K562 (cell line): ENCODE results near the gene BEST2. TPM values are rescaled to one million over a fixed set of nuclear protein-coding genes. Genes with fewer than 3 reads are reported as not detected.

Experiments
- ADNP ChIP-seq: fragments of 200-800 bp; sonication (Bioruptor generic); IDR thresholded peaks from 2 replicates; pipeline ENCODE4 v1.6.1; 2016; ENCODE audit warnings: missing genetic modification characterization, missing compliant biosample characterization
- ARID1B ChIP-seq: fragments of 450-650 bp; IDR thresholded peaks from 2 replicates; pipeline ENCODE4 v1.6.1; 2016; ENCODE audit warnings: antibody characterized with exemption, mild to moderate bottlenecking, inconsistent platforms
- DPF2 ChIP-seq: fragments of 450-650 bp; IDR thresholded peaks from 2 replicates; pipeline ENCODE4 v1.6.1; 2016
- FOXM1 ChIP-seq, 2 experiments: fragments of 450-650 bp in 1 of 2; sonication (generic) in 1 of 2; formaldehyde crosslinking in 1 of 2; IDR thresholded peaks; 2 replicates each; pipeline versions ENCODE4 v1.6.1 to v1.9.0; 2017 to 2022; ENCODE audit warnings: low read depth in 2 of 2, mild to moderate bottlenecking in 2 of 2, missing genetic modification reagents in 1 of 2, moderate library complexity in 1 of 2
- HDAC3 ChIP-seq: fragments of 450-650 bp; IDR thresholded peaks from 2 replicates; pipeline ENCODE4 v1.6.1; 2018; ENCODE audit warnings: borderline replicate concordance, mild to moderate bottlenecking, moderate library complexity; ENCODE audit not compliant: partially characterized antibody
- HMG20A ChIP-seq: fragments of 450-650 bp; formaldehyde crosslinking; conservative IDR thresholded peaks from 2 replicates; pipeline ENCODE4 v1.4.0; 2020; ENCODE audit warnings: mild to moderate bottlenecking, mixed read lengths
- IFI16 ChIP-seq: fragments of 250-450 bp; sonication (Bioruptor Pico); IDR thresholded peaks from 2 replicates; pipeline ENCODE4 v2.1.2; 2022; ENCODE audit warnings: mild to moderate bottlenecking, inconsistent platforms
- KDM1A ChIP-seq, 2 experiments: fragments of 450-650 bp; IDR thresholded peaks; 2 replicates each; pipeline ENCODE4 v1.6.1; 2016; ENCODE audit warnings: mild to moderate bottlenecking in 2 of 2
- NFXL1 ChIP-seq: fragments of 450-650 bp; formaldehyde crosslinking; IDR thresholded peaks from 2 replicates; pipeline ENCODE4 v1.4.0; 2021; ENCODE audit warnings: mild to moderate bottlenecking
- NR2C2 ChIP-seq, 2 experiments: fragments of 200-800 bp in 1 of 2; sonication (Bioruptor generic) in 1 of 2; sonication (generic) in 1 of 2; formaldehyde crosslinking in 1 of 2; IDR thresholded peaks; 2 replicates each; pipeline versions ENCODE4 v1.6.1 to v1.8.0; 2016 to 2022; ENCODE audit warnings: mild to moderate bottlenecking in 1 of 2, missing compliant biosample characterization in 1 of 2, missing genetic modification characterization in 1 of 2, missing genetic modification reagents in 1 of 2
- POLR2G ChIP-seq: fragments of 200-400 bp; formaldehyde crosslinking; IDR thresholded peaks from 2 replicates; pipeline ENCODE4 v1.6.1; 2017; ENCODE audit warnings: low read depth, mild to moderate bottlenecking, antibody characterized with exemption, low read length, moderate library complexity
- POLR3G ChIP-seq: IDR thresholded peaks from 2 replicates; pipeline ENCODE4 v1.6.1; 2011; ENCODE audit not compliant: insufficient read length, insufficient replicate concordance; ENCODE audit errors: extremely low read depth
- RBFOX2 ChIP-seq: fragments of 200-400 bp; formaldehyde crosslinking; IDR thresholded peaks from 2 replicates; pipeline ENCODE4 v1.6.1; 2017; ENCODE audit warnings: low read depth, mild to moderate bottlenecking, low read length, moderate library complexity
- SMAD3 ChIP-seq: fragments of 450-650 bp; formaldehyde crosslinking; conservative IDR thresholded peaks from 2 replicates; pipeline ENCODE4 v1.4.0; 2020; ENCODE audit warnings: mild to moderate bottlenecking
- SMARCC2 ChIP-seq: fragments of 450-650 bp; IDR thresholded peaks from 2 replicates; pipeline ENCODE4 v1.6.1; 2017; ENCODE audit warnings: antibody characterized with exemption, moderate library complexity, mild to moderate bottlenecking, low read depth
- SRSF1 ChIP-seq: fragments of 200-400 bp; formaldehyde crosslinking; IDR thresholded peaks from 2 replicates; pipeline ENCODE4 v1.6.1; 2017; ENCODE audit warnings: mild to moderate bottlenecking, low read depth, low read length, moderate library complexity
- XRCC3 ChIP-seq: fragments of 450-650 bp; IDR thresholded peaks from 2 replicates; pipeline ENCODE4 v1.6.1; 2017; ENCODE audit warnings: mild to moderate bottlenecking, moderate library complexity
- ZC3H11A ChIP-seq: IDR thresholded peaks from 2 replicates; pipeline ENCODE4 v1.6.1; 2012; ENCODE audit warnings: low read depth, low read length, improper control_type of control experiment
- ZFPM2 ChIP-seq: fragments of 250-450 bp; sonication (Bioruptor Pico); IDR thresholded peaks from 2 replicates; pipeline ENCODE4 v1.5.1; 2022; ENCODE audit warnings: mild to moderate bottlenecking
- ZNF668 ChIP-seq: fragments of 250-450 bp; sonication (Bioruptor Pico); IDR thresholded peaks from 2 replicates; pipeline ENCODE4 v1.8.0; 2022; ENCODE audit warnings: mild to moderate bottlenecking, inconsistent platforms
- ZNF764 ChIP-seq: fragments of 250-450 bp; sonication (Bioruptor Pico); IDR thresholded peaks from 2 replicates; pipeline ENCODE4 v1.4.0; 2020; ENCODE audit warnings: low read depth, mild to moderate bottlenecking, moderate library complexity
- polyA plus RNA-seq, 8 experiments: library from polyadenylated mRNA; depleted of rRNA in 4 of 8; stranded (reverse) in 5 of 8; unstranded in 3 of 8; fragments of >200 nt; fragmentation: Nextera tagmentation in 2 of 8; fragmentation: Illumina TruSeq in 1 of 8; extraction: Ambion mirVana in 2 of 8; extraction: Trizol in 1 of 8; gene quantifications; 2 replicates each; pipeline versions ENCODE4 v1.2.1 to v1.2.3, GENCODE V29; 2011 to 2014; ENCODE audit warnings: inconsistent platforms in 1 of 8, missing spikeins in 1 of 8
- total RNA-seq, 7 experiments: library from RNA; depleted of rRNA in 6 of 7; stranded (reverse); fragments of >200 nt in 6 of 7; fragmentation: Illumina TruSeq in 2 of 7; extraction: Trizol in 2 of 7; gene quantifications; 2 replicates each; pipeline versions ENCODE4 v1.2.1 to v1.2.3, GENCODE V29; 2011 to 2021; ENCODE audit warnings: low replicate concordance in 1 of 7
- TF ChIP-seq, protein P1 (sequence below), 3 experiments: IDR thresholded peaks in 2 of 3; conservative IDR thresholded peaks in 1 of 3; 2 replicates each; pipeline ENCODE4 v1.5.1; 2011 to 2012; ENCODE audit warnings: low read length in 3 of 3, mild to moderate bottlenecking in 3 of 3, control low read depth in 2 of 3, improper control_type of control experiment in 1 of 3, inconsistent platforms in 1 of 3, low read depth in 1 of 3, mixed read lengths in 1 of 3, moderate library complexity in 1 of 3; ENCODE audit not compliant: insufficient read depth in 2 of 3
- TF ChIP-seq, protein P2 (sequence below): IDR thresholded peaks from 2 replicates; pipeline ENCODE4 v1.6.1; 2011; ENCODE audit not compliant: insufficient read length; ENCODE audit errors: extremely low read depth
- TF ChIP-seq, protein P3 (sequence below): sonication (generic); formaldehyde crosslinking; IDR thresholded peaks from 2 replicates; pipeline ENCODE4 v1.8.1; 2023; ENCODE audit warnings: mild to moderate bottlenecking, missing genetic modification reagents

BEST2 gene
- total and polyA plus RNA-seq, 9 of the 15 experiments (the other 6 are each of a cell fraction or from before 2014, with no cell fraction given): not detected

DNA sequence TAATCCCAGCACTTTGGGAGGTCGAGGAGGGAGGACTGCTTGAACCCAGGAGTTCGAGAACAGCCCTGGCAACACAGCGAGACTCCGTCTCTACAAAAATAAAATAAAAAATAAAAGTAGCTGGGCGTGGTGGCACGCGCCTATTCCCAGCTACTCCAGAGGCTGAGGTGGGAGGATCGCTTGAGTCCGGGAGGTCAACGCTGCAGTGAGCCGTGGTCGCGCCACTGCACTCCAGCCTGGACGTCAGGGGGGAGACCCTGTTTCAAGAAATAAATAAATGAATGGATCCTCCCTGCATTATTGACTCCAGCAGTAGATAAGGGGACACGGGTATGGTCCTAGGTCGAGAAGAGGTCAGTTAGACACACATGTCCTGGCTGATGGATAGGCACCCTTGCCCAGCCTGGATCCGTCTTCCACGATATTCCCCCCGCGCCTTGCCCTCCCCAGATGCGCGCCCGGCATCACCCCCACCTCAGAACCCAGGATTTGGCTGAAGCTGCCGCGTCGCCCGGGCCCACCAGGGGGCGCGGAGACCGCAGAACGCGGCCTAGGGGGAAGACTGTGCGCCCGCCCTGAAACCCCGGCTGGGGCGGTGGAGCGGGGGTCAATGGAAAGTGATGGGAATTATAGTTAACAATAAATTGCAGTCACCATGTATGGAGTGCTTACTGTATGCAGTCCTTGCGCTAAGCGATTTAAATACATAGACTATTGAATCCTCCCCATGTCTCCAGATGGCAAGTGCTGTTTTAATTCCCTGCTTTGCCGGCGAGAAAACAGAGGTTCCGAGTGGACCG lies 25.8 kb downstream of the BEST2 start (continued):
- TF ChIP-seq, protein P1, sequence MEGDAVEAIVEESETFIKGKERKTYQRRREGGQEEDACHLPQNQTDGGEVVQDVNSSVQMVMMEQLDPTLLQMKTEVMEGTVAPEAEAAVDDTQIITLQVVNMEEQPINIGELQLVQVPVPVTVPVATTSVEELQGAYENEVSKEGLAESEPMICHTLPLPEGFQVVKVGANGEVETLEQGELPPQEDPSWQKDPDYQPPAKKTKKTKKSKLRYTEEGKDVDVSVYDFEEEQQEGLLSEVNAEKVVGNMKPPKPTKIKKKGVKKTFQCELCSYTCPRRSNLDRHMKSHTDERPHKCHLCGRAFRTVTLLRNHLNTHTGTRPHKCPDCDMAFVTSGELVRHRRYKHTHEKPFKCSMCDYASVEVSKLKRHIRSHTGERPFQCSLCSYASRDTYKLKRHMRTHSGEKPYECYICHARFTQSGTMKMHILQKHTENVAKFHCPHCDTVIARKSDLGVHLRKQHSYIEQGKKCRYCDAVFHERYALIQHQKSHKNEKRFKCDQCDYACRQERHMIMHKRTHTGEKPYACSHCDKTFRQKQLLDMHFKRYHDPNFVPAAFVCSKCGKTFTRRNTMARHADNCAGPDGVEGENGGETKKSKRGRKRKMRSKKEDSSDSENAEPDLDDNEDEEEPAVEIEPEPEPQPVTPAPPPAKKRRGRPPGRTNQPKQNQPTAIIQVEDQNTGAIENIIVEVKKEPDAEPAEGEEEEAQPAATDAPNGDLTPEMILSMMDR (IDR thresholded peaks at IDR 0.05 in 2 of 3, conservative IDR thresholded peaks at IDR 0.05 in 1 of 3; ENCODE audit: insufficient read depth in 2 of 3, low read depth in 1 of 3, low read length in 3 of 3): peak; percentile 90 to 96 (median 93)
- TF ChIP-seq ADNP (tag) (no peak), SMAD3 (CRISPR knock-in tag) (no peak), ZFPM2 (CRISPR knock-in tag) (no peak), HMG20A (CRISPR knock-in tag) (no peak), RBFOX2 (no peak; the same call in 1 of the 2 replicates), DPF2 (no peak), NFXL1 (CRISPR knock-in tag) (no peak), KDM1A (IDR thresholded peaks at IDR 0.05) (peak in 1 of 2 experiments; percentile 37; a peak in 1 of 4 replicates), POLR2G (no peak; the same call in 1 of the 2 replicates), HDAC3 (peak; percentile 37), POLR3G (no peak), ZC3H11A (no peak), ZNF668 (CRISPR knock-in tag) (no peak), SMARCC2 (no peak), XRCC3 (no peak), IFI16 (CRISPR knock-in tag) (no peak), ARID1B (no peak), NR2C2 (CRISPR knock-in tag; IDR thresholded peaks at IDR 0.05) (no peak), NR2C2 (tag; IDR thresholded peaks at IDR 0.05) (no peak), FOXM1 (IDR thresholded peaks at IDR 0.05; ENCODE audit: low read depth) (no peak), FOXM1 (CRISPR knock-in tag; IDR thresholded peaks at IDR 0.05; ENCODE audit: low read depth) (no peak), ZNF764 (CRISPR knock-in tag) (no peak), SRSF1 (no peak)
- TF ChIP-seq, protein P2, sequence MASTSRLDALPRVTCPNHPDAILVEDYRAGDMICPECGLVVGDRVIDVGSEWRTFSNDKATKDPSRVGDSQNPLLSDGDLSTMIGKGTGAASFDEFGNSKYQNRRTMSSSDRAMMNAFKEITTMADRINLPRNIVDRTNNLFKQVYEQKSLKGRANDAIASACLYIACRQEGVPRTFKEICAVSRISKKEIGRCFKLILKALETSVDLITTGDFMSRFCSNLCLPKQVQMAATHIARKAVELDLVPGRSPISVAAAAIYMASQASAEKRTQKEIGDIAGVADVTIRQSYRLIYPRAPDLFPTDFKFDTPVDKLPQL: no peak
- TF ChIP-seq, protein P3, sequence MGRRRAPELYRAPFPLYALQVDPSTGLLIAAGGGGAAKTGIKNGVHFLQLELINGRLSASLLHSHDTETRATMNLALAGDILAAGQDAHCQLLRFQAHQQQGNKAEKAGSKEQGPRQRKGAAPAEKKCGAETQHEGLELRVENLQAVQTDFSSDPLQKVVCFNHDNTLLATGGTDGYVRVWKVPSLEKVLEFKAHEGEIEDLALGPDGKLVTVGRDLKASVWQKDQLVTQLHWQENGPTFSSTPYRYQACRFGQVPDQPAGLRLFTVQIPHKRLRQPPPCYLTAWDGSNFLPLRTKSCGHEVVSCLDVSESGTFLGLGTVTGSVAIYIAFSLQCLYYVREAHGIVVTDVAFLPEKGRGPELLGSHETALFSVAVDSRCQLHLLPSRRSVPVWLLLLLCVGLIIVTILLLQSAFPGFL (CRISPR knock-in tag): no peak
